ENCODE data around the gene NDUFC1. TPM values are rescaled to one million over a fixed set of nuclear protein-coding genes. Genes with fewer than 3 reads are reported as not detected.

The NDUFC1 gene
- polyA plus RNA-seq, 1 experiment = 52.9 TPM

DNA sequence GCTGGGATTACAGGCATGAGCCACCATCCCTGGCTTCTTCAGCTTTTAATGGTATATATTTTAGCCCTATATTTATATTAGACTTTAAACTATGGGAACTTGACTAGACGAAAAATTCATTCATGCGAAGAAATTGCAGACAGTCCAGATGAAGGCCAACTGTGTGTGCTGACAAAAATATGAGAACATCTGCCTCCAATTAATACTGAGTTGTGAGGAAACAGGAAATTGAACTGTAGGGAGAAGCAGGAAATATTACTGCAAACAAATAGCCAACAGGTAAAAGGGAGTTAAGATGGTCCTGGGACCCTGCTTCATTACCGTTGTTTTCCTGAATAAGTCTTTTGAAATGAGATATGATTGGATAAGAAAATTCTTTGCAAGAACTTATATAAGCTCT lies 48.6 kb downstream of the NDUFC1 start:
- DNase-seq (ENCODE audit: low read depth, low spot score) = no peak
- H3K27me3 ChIP-seq (ENCODE audit: control insufficient read depth, insufficient read depth, low read length) = no peaks in the 10 kb centered on the region
- H3K4me3 ChIP-seq (ENCODE audit: low read depth, low read length) = no peak overlapping the region
- POLR2A ChIA-PET = interaction anchor here (0.7 kb wide), 1 partner anchor 12 kb away, joined by 3 read pairs; no protein-coding TSS in a partner anchor
- no peaks in the 10 kb centered on the region for H3K9me3 ChIP-seq (ENCODE audit: control insufficient read depth, insufficient read depth, low read length)
- TF ChIP-seq, protein P1, sequence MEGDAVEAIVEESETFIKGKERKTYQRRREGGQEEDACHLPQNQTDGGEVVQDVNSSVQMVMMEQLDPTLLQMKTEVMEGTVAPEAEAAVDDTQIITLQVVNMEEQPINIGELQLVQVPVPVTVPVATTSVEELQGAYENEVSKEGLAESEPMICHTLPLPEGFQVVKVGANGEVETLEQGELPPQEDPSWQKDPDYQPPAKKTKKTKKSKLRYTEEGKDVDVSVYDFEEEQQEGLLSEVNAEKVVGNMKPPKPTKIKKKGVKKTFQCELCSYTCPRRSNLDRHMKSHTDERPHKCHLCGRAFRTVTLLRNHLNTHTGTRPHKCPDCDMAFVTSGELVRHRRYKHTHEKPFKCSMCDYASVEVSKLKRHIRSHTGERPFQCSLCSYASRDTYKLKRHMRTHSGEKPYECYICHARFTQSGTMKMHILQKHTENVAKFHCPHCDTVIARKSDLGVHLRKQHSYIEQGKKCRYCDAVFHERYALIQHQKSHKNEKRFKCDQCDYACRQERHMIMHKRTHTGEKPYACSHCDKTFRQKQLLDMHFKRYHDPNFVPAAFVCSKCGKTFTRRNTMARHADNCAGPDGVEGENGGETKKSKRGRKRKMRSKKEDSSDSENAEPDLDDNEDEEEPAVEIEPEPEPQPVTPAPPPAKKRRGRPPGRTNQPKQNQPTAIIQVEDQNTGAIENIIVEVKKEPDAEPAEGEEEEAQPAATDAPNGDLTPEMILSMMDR (IDR thresholded peaks at IDR 0.05; ENCODE audit: low read depth, low read length) = no peak
- CTCF ChIA-PET = interaction anchor here (0.9 to 3.3 kb wide), 2 partner anchors 25 to 42 kb away, joined by 3 to 15 read pairs; no protein-coding TSS in a partner anchor
- no peak overlapping the region for H3K27ac ChIP-seq (ENCODE audit: low read depth, low read length)

DNA sequence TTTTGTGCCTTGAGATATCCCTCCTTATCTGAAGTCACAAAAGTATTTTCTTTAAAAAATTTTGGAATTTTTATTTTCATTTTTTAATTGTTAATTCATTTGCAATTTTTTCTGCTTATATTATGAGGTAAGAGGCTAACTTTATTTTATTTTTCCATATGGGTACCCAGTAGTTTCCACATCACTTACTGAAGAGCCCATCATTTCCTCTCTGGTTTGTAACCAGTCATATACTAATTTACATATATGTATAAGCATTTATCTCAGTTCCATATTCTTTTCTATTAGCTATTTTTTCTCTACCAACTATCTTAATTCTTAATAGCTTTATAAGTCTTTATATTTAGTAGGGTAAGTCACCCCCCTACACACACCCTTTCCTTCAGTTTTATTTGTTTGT lies 49.2 kb downstream of the NDUFC1 start:
- no peak overlapping the region for H3K27ac ChIP-seq (ENCODE audit: low read depth, low read length)
- CTCF ChIA-PET = interaction anchor here (3.3 kb wide), 1 partner anchor 43 kb away, joined by 15 read pairs; no protein-coding TSS in a partner anchor
- H3K9me3 ChIP-seq (ENCODE audit: control insufficient read depth, insufficient read depth, low read length) = no peaks in the 10 kb centered on the region
- POLR2A ChIA-PET = no interaction called here
- no peaks in the 10 kb centered on the region for H3K27me3 ChIP-seq (ENCODE audit: control insufficient read depth, insufficient read depth, low read length)
- no peak overlapping the region for H3K4me3 ChIP-seq (ENCODE audit: low read depth, low read length)
- DNase-seq (ENCODE audit: low read depth, low spot score) = no peak
- TF ChIP-seq, protein P1 (IDR thresholded peaks at IDR 0.05; ENCODE audit: low read depth, low read length) = no peak

DNA sequence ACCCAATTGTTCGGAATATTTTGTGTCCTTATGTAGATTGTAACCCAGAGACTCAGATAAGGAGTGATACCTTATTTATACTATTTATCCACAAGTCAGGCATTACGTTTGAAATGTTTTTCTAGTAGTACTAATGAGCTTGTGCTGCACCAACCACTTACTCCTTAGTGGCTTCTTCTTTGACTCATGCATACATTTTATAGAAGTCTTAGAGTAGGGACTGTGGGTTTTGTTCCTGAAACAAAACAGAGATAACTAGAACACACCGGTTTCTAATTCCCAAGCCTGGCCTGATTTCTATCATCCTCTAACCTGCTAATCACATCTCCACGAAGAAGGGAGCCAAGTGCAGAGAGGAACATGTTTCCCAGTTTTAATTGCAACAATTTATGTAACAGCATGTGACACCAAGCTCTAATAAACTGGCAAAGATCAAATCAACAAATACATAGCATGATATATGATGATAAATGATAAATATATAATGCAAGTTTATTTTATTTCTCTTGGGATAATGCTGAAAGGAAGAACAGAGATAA lies 54.5 kb downstream of the NDUFC1 start:
- H3K27ac ChIP-seq (ENCODE audit: low read depth, low read length) = no peak overlapping the region
- H3K4me3 ChIP-seq (ENCODE audit: low read depth, low read length) = no peak overlapping the region
- DNase-seq (ENCODE audit: low read depth, low spot score) = no peak
- H3K9me3 ChIP-seq (ENCODE audit: control insufficient read depth, insufficient read depth, low read length) = no peaks in the 10 kb centered on the region
- H3K27me3 ChIP-seq (ENCODE audit: control insufficient read depth, insufficient read depth, low read length) = no peaks in the 10 kb centered on the region
- POLR2A ChIA-PET = interaction anchor here (1.0 kb wide), 1 partner anchor 53 kb away, joined by 7 read pairs; the partner anchor contains the start of gene NAA15
- CTCF ChIA-PET = interaction anchor here (1.8 kb wide), 1 partner anchor 48 kb away, joined by 8 read pairs; no protein-coding TSS in a partner anchor
- TF ChIP-seq, protein P1 (IDR thresholded peaks at IDR 0.05; ENCODE audit: low read depth, low read length) = no peak

DNA sequence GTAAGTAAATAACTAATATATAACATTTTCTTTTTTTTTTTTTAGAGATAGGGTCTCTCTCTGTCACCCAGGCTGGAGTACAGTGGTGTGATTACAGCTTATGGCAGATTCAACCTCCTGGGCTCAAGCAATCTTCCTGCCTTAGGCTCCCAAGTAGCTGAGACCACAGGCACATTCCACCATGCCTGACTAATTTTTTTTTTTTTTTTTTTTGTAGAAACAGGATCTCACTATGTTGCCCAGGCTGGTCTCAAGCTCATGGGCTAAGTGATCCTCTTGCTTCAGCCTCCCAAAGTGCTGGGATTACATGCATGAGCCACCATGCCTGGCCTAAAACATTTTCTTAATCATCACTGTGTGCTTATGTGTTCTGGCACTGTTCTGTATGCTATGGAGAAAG lies 55.0 kb downstream of the NDUFC1 start:
- H3K27me3 ChIP-seq (ENCODE audit: control insufficient read depth, insufficient read depth, low read length) = no peaks in the 10 kb centered on the region
- H3K27ac ChIP-seq (ENCODE audit: low read depth, low read length) = no peak overlapping the region
- no peaks in the 10 kb centered on the region for H3K9me3 ChIP-seq (ENCODE audit: control insufficient read depth, insufficient read depth, low read length)
- DNase-seq (ENCODE audit: low read depth, low spot score) = no peak
- no peak overlapping the region for H3K4me3 ChIP-seq (ENCODE audit: low read depth, low read length)
- TF ChIP-seq, protein P1 (IDR thresholded peaks at IDR 0.05; ENCODE audit: low read depth, low read length) = no peak
- POLR2A ChIA-PET = interaction anchor here (0.6 to 1.0 kb wide), 2 partner anchors 33 to 54 kb away, joined by 3 to 7 read pairs; partner anchors contain the start of genes MGARP and NAA15
- CTCF ChIA-PET = interaction anchor here (1.8 kb wide), 1 partner anchor 48 kb away, joined by 8 read pairs; no protein-coding TSS in a partner anchor

DNA sequence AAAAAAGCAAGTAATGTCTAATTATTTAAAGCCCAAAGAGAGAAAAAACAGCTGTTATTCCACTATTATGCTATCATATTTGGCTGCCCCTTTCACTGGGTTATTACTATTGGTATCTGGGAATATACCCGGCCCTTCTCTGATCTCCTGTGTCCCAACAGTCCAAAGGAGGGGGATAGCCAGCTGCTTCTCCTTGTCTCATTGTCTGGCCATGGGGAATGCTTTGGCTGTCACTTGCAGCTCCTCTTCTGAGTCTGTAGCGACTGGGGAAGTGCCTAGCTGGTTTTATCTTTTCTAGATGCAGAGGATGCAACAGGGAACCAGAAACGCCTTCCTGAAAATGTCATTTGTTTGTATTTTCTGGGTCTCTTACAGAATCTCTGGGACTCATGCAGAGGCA lies 56.1 kb downstream of the NDUFC1 start:
- ChIA-PET POLR2A (interaction anchor here (0.6 to 1.0 kb wide), 3 partner anchors 23 to 91 kb away, joined by 3 to 6 read pairs (median 4); no protein-coding TSS in a partner anchor), CTCF (interaction anchor here (0.5 to 1.8 kb wide), 4 partner anchors 17 to 205 kb away, joined by 3 to 8 read pairs (median 4); no protein-coding TSS in a partner anchor)
- DNase-seq (ENCODE audit: low read depth, low spot score) = no peak
- H3K4me3 ChIP-seq (ENCODE audit: low read depth, low read length) = no peak overlapping the region
- no peaks in the 10 kb centered on the region for H3K27me3 ChIP-seq (ENCODE audit: control insufficient read depth, insufficient read depth, low read length)
- H3K27ac ChIP-seq (ENCODE audit: low read depth, low read length) = peak overlapping the region; percentile 54
- H3K9me3 ChIP-seq (ENCODE audit: control insufficient read depth, insufficient read depth, low read length) = no peaks in the 10 kb centered on the region
- TF ChIP-seq, protein P1 (IDR thresholded peaks at IDR 0.05; ENCODE audit: low read depth, low read length) = no peak

Measured in AG04450 (cell line).